Astrocyte (in vitro differentiated cells and primary cell): Measurements from ENCODE around the gene ATG7. TPM values are rescaled to one million over a fixed set of nuclear protein-coding genes. Genes with fewer than 3 reads are reported as not detected.

Experiments
- DNase-seq: peaks from one replicate; pipeline ENCODE4 v3.0.0-alpha.2; 2010; ENCODE audit warnings: low read depth
- FAIRE-seq: peaks from 2 replicates; lab custom pipeline; 2011; peaks lifted over from hg19 to GRCh38; lab: Jason Lieb, UNC
- H2AFZ ChIP-seq: 2 replicates; pipeline ENCODE4 v1.6.0; 2012; ENCODE audit warnings: low read depth, low read length, inconsistent platforms
- H3K27ac ChIP-seq: 2 replicates; pipeline ENCODE4 v1.5.1; 2011; ENCODE audit warnings: low read depth, low read length, inconsistent platforms
- H3K27me3 ChIP-seq: 2 replicates; pipeline ENCODE4 v1.6.0; 2011; ENCODE audit warnings: low read length, inconsistent platforms; ENCODE audit not compliant: insufficient read depth
- H3K36me3 ChIP-seq: 2 replicates; pipeline ENCODE4 v1.5.1; 2011; ENCODE audit warnings: low read length, inconsistent platforms; ENCODE audit not compliant: insufficient read depth
- H3K4me1 ChIP-seq: 2 replicates; pipeline ENCODE4 v1.5.1; 2011; ENCODE audit warnings: low read length, inconsistent platforms; ENCODE audit not compliant: insufficient read depth
- H3K4me2 ChIP-seq: 2 replicates; pipeline ENCODE4 v1.6.0; 2012; ENCODE audit warnings: low read length, inconsistent platforms
- H3K4me3 ChIP-seq: 2 replicates; pipeline ENCODE4 v1.5.1; 2011; ENCODE audit warnings: low read depth, mild to moderate bottlenecking, low read length, inconsistent platforms; ENCODE audit not compliant: insufficient read depth
- H3K79me2 ChIP-seq: 2 replicates; pipeline ENCODE4 v1.6.0; 2012; ENCODE audit warnings: mild to moderate bottlenecking, low read length, inconsistent platforms; ENCODE audit not compliant: insufficient read depth
- H3K9ac ChIP-seq: 2 replicates; pipeline ENCODE4 v1.6.0; 2012; ENCODE audit warnings: mild to moderate bottlenecking, low read length, inconsistent platforms
- H3K9me3 ChIP-seq: 2 replicates; pipeline ENCODE4 v1.5.1; 2012; ENCODE audit warnings: low read depth, mild to moderate bottlenecking, low read length, inconsistent platforms; ENCODE audit not compliant: insufficient read depth
- H4K20me1 ChIP-seq: 2 replicates; pipeline ENCODE4 v1.6.0; 2012; ENCODE audit warnings: low read length, inconsistent platforms; ENCODE audit not compliant: insufficient read depth
- H3K27ac Mint-ChIP-seq: one replicate; pipeline ENCODE4 v1.8.0; 2021; ENCODE audit warnings: mild to moderate bottlenecking, mixed read lengths; ENCODE audit not compliant: unreplicated experiment
- H3K27me3 Mint-ChIP-seq: one replicate; pipeline ENCODE4 v1.8.0; 2021; ENCODE audit warnings: low read depth, mixed read lengths; ENCODE audit not compliant: unreplicated experiment
- H3K36me3 Mint-ChIP-seq: one replicate; pipeline ENCODE4 v1.8.0; 2021; ENCODE audit warnings: low read depth, mixed read lengths; ENCODE audit not compliant: unreplicated experiment
- H3K4me1 Mint-ChIP-seq: one replicate; pipeline ENCODE4 v1.8.0; 2021; ENCODE audit warnings: low read depth, mixed read lengths; ENCODE audit not compliant: unreplicated experiment
- H3K4me3 Mint-ChIP-seq: one replicate; pipeline ENCODE4 v1.8.0; 2021; ENCODE audit warnings: mild to moderate bottlenecking, moderate library complexity, mixed read lengths; ENCODE audit not compliant: unreplicated experiment
- H3K9me3 Mint-ChIP-seq: one replicate; pipeline ENCODE4 v1.8.0; 2021; ENCODE audit warnings: mild to moderate bottlenecking, mixed read lengths; ENCODE audit not compliant: unreplicated experiment
- CTCF ChIP-seq: IDR thresholded peaks from 2 replicates; pipeline ENCODE4 v1.5.1; 2011; ENCODE audit warnings: low read depth, mild to moderate bottlenecking, inconsistent platforms, low read length, moderate library complexity; ENCODE audit not compliant: insufficient read depth
- EZH2 ChIP-seq: IDR thresholded peaks from 2 replicates; pipeline ENCODE4 v1.6.1; 2012; ENCODE audit warnings: mild to moderate bottlenecking, low read length, inconsistent platforms; ENCODE audit not compliant: insufficient read depth
- total RNA-seq: library from RNA; stranded (reverse); gene quantifications from 2 replicates; pipeline ENCODE4 v1.2.1, GENCODE V29; 2021

Gene ATG7
- total RNA-seq, 1 donor from 2014 or later = 29.5 TPM

GRCh38 chr3:11578169-11578568 is 306.0 kb downstream of the ATG7 start:
- peaks cover 91% of the 10 kb centered on the region for H4K20me1 ChIP-seq
- peaks cover 36% of the 10 kb centered on the region for H3K4me1 Mint-ChIP-seq
- no peak overlapping the region for H3K4me3 Mint-ChIP-seq
- no peak overlapping the region for H3K9ac ChIP-seq
- H3K27ac ChIP-seq = no peak overlapping the region
- no peak for TF ChIP-seq CTCF
- TF ChIP-seq EZH2 = no peak
- no peaks in the 10 kb centered on the region for H3K9me3 Mint-ChIP-seq
- no peak for DNase-seq
- peaks cover 28% of the 10 kb centered on the region for H3K4me1 ChIP-seq
- H3K4me3 ChIP-seq = no peak overlapping the region
- no peaks in the 10 kb centered on the region for H3K9me3 ChIP-seq
- no peaks in the 10 kb centered on the region for H3K27me3 Mint-ChIP-seq
- H3K27me3 ChIP-seq = no peaks in the 10 kb centered on the region
- H3K79me2 ChIP-seq = peaks cover 98% of the 10 kb centered on the region
- H3K4me2 ChIP-seq = no peak overlapping the region
- peaks cover 13% of the 10 kb centered on the region for H3K36me3 Mint-ChIP-seq
- FAIRE-seq = no peak
- no peak overlapping the region for H2AFZ ChIP-seq
- H3K36me3 ChIP-seq = peaks cover 7% of the 10 kb centered on the region
- no peak overlapping the region for H3K27ac Mint-ChIP-seq

- no peak for TF ChIP-seq EZH2
- TF ChIP-seq CTCF = no peak
- DNase-seq = no peak
- H3K4me3 ChIP-seq = no peak overlapping the region
- H3K27me3 ChIP-seq = no peaks in the 10 kb centered on the region
- H3K36me3 Mint-ChIP-seq = peaks cover 12% of the 10 kb centered on the region
- FAIRE-seq = no peak
- no peak overlapping the region for H3K4me3 Mint-ChIP-seq
- no peaks in the 10 kb centered on the region for H3K9me3 Mint-ChIP-seq
- H3K4me1 Mint-ChIP-seq = peaks cover 51% of the 10 kb centered on the region
- H3K9me3 ChIP-seq = no peaks in the 10 kb centered on the region
- no peak overlapping the region for H3K27ac ChIP-seq
- no peak overlapping the region for H3K9ac ChIP-seq
- H3K4me1 ChIP-seq = peaks cover 37% of the 10 kb centered on the region
- H2AFZ ChIP-seq = no peak overlapping the region
- no peak overlapping the region for H3K4me2 ChIP-seq
- H3K36me3 ChIP-seq = peaks cover 7% of the 10 kb centered on the region
- no peak overlapping the region for H3K27ac Mint-ChIP-seq
- H4K20me1 ChIP-seq = peaks cover 91% of the 10 kb centered on the region
- H3K79me2 ChIP-seq = peaks cover 98% of the 10 kb centered on the region
- H3K27me3 Mint-ChIP-seq = no peaks in the 10 kb centered on the region
These were observed 308.4 kb downstream of the ATG7 start for GRCh38 chr3:11580645-11581044.

- peak overlapping the region; percentile 90 for H3K4me2 ChIP-seq
- peaks cover 91% of the 10 kb centered on the region for H4K20me1 ChIP-seq
- peaks cover 11% of the 10 kb centered on the region for H3K36me3 Mint-ChIP-seq
- no peak overlapping the region for H2AFZ ChIP-seq
- no peaks in the 10 kb centered on the region for H3K9me3 Mint-ChIP-seq
- DNase-seq = no peak
- peak overlapping the region; percentile 54 for H3K4me3 ChIP-seq
- H3K27me3 ChIP-seq = no peaks in the 10 kb centered on the region
- H3K36me3 ChIP-seq = peaks cover 7% of the 10 kb centered on the region
- no peak for TF ChIP-seq CTCF
- TF ChIP-seq EZH2 = no peak
- peak overlapping the region; percentile 41 for H3K27ac Mint-ChIP-seq
- H3K4me1 Mint-ChIP-seq = peaks cover 58% of the 10 kb centered on the region
- H3K79me2 ChIP-seq = peaks cover 98% of the 10 kb centered on the region
- H3K27ac ChIP-seq = peak overlapping the region; percentile 77
- peaks cover 43% of the 10 kb centered on the region for H3K4me1 ChIP-seq
- H3K9ac ChIP-seq = peak overlapping the region; percentile 81
- FAIRE-seq = no peak
- peak overlapping the region; percentile 73 for H3K4me3 Mint-ChIP-seq
- H3K9me3 ChIP-seq = no peaks in the 10 kb centered on the region
- H3K27me3 Mint-ChIP-seq = no peaks in the 10 kb centered on the region
These were observed 309.3 kb downstream of the ATG7 start for GRCh38 chr3:11581237-11582190.
